T-helper 2 cell (primary cell): ENCODE measurements around the gene AP3B1.
"Not testable (repeated sequence)": the region's sequence is repeated elsewhere in the genome, so short reads cannot be mapped to it uniquely, and the experiment has no call there.

Experiments used
- DNase-seq, 5 experiments: peaks; one replicate each; pipeline versions ENCODE4 v3.0.0 to v3.0.0-alpha.2; 2012 to 2022

The AP3B1 gene

GRCh38 chr5:78243639-78244038 lies 50.9 kb downstream of the AP3B1 start:
- DNase-seq, result no peak

GRCh38 chr5:78243091-78243490 lies 51.4 kb downstream of the AP3B1 start:
- no peak for DNase-seq

DNA sequence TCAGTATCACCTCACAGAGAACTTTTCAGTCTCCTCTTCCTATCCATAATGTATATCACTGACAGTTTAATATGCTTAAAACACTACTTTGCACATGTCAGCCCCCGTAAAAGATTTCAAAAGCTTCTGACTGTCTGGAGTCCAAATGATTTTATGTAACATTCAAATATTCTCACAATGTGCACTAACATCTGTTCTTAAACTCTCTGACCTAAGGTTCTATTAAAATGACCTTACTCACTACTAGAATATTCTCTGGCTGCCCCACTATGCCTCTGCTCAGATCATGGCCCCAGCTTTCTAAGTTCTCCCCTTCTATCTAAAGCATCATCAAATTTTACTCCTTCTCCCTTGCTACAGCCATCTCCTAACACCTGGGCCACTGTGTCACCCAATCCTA lies 52.5 kb downstream of the AP3B1 start:
- no peak for DNase-seq

GRCh38 chr5:78237911-78238310 lies 56.6 kb downstream of the AP3B1 start:
- no peak for DNase-seq

DNA sequence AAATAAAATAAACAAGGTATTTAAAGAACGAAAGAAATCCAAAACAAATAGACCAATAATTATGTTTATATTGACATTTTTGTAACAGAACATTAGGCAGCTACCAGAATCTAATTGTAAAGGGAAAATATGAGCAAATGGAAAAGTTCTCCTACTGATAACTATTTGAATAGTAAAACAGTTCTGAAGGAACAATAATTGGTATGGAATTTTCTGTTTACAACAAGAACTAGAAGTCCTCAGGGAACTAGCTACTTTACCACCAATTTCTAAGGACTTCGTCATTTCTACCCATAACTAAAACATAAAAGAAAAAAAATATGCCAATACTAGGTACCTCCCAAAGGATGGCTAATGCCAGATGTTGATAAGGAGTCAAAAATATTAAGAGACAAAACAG lies 58.5 kb downstream of the AP3B1 start:
- no peak for DNase-seq

DNA sequence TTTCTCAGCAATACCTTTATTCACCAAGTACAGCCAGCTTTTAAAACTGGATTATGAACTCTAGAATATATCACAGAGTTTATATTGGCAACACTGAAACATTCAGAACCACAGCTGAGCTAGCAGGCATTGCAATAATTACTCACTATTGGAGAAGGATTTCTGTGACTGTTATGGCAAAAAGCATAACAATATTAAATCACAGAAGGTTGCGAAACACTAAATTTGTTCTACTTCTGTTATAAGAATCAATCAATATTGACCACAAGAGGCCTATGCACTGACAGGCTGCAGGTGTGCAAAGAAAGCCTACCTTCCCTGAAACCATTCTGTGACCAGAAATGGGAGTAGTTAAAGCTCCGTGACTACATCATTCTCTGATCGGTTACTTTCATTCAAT lies 59.2 kb downstream of the AP3B1 start:
- no peak for DNase-seq

DNA sequence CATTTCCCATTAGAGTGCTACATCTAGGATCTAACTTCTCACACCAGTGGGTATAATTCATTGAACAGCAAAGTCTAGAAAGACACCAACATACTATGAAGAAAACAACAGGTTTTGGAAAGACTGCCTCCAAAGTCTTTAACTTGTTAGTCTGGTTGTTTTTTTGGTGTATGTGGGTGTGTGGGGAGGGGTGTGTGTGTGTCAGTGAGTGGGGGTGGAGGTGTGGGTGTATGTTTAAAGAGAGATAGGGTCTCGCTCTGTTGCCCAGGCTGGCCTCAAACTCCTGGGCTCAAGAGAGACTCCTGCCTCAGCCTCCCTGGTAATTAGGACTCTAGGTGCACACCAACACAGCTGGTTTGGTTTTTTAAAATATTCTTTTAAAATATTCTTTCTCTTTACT lies 59.7 kb downstream of the AP3B1 start:
- DNase-seq, result no peak

DNA sequence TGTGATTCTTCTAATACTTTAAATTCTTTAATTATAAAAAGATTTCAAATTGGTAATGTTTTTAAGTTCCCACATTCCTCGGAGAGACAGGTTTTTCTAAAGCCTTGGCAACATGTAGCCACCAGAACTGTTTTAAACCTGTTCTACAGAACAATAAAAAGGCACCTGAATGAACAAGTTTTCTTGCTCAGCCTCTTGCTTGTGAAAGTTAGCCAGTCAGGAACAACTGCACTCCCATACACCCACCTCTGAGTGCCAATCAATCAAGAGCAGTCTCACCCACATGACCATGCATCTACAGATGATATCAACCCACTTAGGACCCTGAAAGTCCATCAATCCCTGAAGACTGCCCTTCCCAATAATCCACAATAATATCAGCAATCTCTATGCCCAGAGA lies 62.3 kb downstream of the AP3B1 start:
- DNase-seq, result no peak

DNA sequence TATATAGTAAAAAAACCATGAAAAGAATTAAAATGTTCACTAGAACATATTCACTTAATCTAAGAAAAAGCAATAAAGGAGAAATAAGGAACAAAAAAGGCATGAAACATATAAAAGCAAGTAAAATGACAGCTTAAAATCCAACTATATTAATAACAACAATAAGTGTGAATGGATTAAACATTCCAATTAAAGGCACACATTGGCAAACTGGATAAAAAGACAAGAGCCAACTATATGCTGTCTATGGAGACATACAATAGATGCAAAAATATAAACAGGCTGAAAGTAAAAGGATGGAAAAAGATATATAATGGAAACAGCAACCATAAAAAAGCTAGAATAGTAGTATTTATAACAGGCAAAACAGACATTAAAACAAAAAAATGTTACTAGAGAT lies 70.1 kb downstream of the AP3B1 start:
- no peak for DNase-seq

GRCh38 chr5:78221964-78222451 lies 72.5 kb downstream of the AP3B1 start:
- peak in 1 of 5 experiments; percentile 1 for DNase-seq

- no peak for DNase-seq
Observed at GRCh38 chr5:78221467-78221866, 73.0 kb downstream of the AP3B1 start.

- DNase-seq, result no peak
Observed at GRCh38 chr5:78215972-78216371, 78.5 kb downstream of the AP3B1 start.

DNA sequence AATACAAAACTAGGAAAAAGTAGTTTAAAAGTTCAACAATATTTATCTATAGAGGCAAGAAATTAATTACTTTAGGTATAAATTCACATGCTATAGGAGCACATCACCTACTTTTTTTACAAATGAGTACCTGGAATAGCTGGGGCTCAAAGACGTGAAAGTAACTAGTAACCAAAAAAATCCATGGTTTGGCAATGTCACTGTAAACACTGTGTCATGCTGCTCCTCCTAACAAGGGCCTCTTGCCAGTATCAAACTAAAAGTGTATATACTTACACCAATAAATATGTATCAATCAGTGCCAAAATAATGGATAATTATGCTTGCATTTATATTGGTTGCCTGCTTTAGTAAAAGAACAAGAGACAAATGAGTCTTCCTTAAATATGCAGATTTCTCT lies 78.9 kb downstream of the AP3B1 start:
- no peak for DNase-seq

DNA sequence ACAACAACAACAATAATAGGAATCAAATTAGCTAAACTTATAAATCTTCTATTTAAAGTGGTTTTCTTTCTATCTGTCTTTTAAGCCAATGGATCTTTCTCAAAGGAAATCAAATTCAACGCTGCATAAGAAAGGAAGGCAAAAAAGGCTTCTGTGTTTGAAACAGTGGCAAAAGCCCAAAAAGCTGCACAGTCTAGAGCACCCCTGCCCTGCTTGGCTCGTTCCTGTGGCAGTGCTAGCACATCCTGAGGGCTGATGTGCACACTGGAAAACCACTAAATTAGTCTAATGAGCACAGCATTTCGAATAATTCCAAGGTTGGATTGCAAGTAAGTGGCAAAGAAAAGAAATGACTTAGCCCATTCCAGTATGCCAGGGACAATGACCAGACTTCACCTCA lies 80.7 kb downstream of the AP3B1 start:
- DNase-seq, result no peak

GRCh38 chr5:78211052-78211451 lies 83.4 kb downstream of the AP3B1 start:
- no peak for DNase-seq

- no peak for DNase-seq
Observed at GRCh38 chr5:78204241-78204640, 90.3 kb downstream of the AP3B1 start.

GRCh38 chr5:78203815-78204214 lies 90.7 kb downstream of the AP3B1 start:
- DNase-seq, result no peak

DNA sequence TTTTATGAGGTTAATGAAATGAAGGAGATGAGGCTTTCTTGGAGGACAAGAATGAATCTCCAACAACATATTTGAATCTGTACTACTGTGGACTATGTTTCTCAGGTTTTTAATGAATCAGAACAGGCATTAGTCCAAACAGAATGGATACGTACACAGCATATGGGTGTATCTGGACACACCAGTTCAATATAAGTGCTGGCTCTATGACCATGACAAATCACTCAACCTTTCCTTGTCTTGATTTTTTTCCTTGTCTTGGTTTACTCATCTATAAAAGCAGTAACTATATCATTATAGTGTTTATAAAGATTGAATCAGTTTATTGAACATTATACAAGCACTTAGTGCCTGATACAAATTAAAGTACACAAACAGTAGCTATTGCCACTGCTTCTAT lies 104.1 kb downstream of the AP3B1 start:
- no peak for DNase-seq

DNA sequence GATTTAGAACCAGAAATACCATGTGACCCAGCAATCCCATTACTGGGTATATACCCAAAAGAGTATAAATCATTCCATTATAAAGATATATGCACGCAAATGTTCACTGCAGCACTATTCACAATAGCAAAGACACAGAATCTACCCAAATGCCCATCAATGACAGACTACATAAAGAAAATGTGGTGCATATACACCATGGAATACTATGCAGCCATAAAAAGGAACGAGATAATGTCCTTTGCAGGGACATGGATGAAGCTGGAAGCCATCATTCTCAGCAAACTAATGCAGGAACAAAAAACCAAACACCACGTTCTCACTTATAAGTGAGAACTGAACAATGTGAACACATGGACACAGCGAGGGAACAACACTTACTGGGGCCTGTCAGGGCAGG lies 105.8 kb downstream of the AP3B1 start:
- DNase-seq, result not testable (repeated sequence)

- DNase-seq, result no peak
Observed at GRCh38 chr5:78187172-78187571, 107.3 kb downstream of the AP3B1 start.

DNA sequence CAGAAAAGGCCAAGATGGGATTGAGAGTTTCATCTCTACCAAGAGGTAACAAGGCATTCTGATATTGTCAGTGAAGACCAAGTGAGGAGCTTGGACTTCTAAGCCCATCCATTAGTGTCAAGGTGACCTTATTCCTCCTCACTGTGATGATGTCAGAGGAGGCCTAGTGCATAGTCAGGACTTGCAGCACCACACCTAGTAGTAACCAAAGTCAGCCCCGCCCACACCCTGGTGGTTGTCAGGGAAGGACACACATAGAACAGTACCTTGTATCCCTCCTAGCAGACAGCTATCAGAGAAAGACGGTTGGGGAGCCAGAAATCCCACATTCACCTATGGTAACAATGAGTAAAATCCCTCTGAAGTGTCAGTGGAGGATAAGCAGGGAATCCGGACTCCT lies 111.7 kb downstream of the AP3B1 start:
- peak in 1 of 5 experiments; percentile 8 for DNase-seq

- DNase-seq, result no peak
Observed at GRCh38 chr5:78178356-78178755, 116.1 kb downstream of the AP3B1 start.

GRCh38 chr5:78170335-78170734 lies 124.2 kb downstream of the AP3B1 start:
- DNase-seq, result not testable (repeated sequence)

DNA sequence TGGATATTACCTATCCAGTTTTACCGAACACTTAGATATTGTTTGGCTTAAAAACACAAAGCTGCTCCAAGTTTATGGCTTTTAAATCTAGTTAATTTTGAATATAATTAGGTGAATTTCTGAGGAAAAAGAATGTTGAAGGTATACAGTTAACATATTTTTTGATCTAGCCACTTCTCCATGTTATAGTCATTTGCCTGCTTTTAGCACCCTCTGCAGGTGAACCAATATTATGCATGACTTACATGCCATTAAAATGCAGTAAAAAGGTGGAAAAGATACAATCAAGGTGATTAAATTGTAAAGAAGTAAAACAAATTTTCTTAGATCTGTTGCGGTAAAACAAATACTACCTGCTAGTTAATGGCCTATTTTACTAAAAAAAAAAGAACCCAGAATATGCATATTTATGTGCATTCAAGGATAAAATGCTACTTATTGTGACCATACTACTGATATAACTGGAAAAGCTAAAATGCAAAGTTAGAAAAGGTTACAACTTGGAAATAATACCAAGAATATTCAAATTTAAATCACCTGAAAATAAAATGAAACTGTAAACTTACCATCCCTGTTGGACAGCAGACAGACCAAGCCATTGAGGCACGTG lies 132.1 kb downstream of the AP3B1 start:
- DNase-seq, result peak in 1 of 5 experiments; percentile 56

- DNase-seq, result no peak
Observed at GRCh38 chr5:78157001-78157400, 137.5 kb downstream of the AP3B1 start.
